Measurements from ENCODE around the gene TACC2. TPM values are rescaled to one million over a fixed set of nuclear protein-coding genes. Genes with fewer than 3 reads are reported as not detected.

Gene TACC2
- total and polyA plus RNA-seq, 9 of the 15 experiments (the other 6 are each of a cell fraction or from before 2014, with no cell fraction given) = under 0.01 to 0.35 (median 0.03) TPM; not detected in 6

- no peak for TF ChIP-seq ZNF407 (IDR thresholded peaks at IDR 0.05; ENCODE audit: low read depth)
- TF ChIP-seq E4F1 (CRISPR knock-in tag; IDR thresholded peaks at IDR 0.05; ENCODE audit: borderline replicate concordance) = no peak
- TF ChIP-seq NFYB (IDR thresholded peaks at IDR 0.05; ENCODE audit: extremely low read depth, insufficient read length) = peak; percentile 14
These were observed 287.7 kb downstream of the TACC2 start (continued) for GRCh38 chr10:122276611-122277208.
